WTC11 (cell line): ENCODE data around the gene SLC1A7.

Source experiments
- FOXJ3 ChIP-seq: sonication (generic); formaldehyde crosslinking; IDR thresholded peaks from 2 replicates; pipeline ENCODE4 v1.9.0; 2021; ENCODE audit warnings: missing genetic modification reagents, mild to moderate bottlenecking, borderline replicate concordance
- HMGA2 ChIP-seq: fragments of 250-450 bp; sonication (Bioruptor Pico); IDR thresholded peaks from 2 replicates; pipeline ENCODE4 v1.4.0; 2021; ENCODE audit warnings: mild to moderate bottlenecking, moderate library complexity
- MXD4 ChIP-seq: fragments of 250-450 bp; sonication (Bioruptor Pico); IDR thresholded peaks from 2 replicates; pipeline ENCODE4 v1.8.0; 2021; ENCODE audit warnings: mild to moderate bottlenecking, moderate library complexity, borderline replicate concordance
- NR2C2 ChIP-seq: sonication (generic); formaldehyde crosslinking; IDR thresholded peaks from 2 replicates; pipeline ENCODE4 v1.8.0; 2022; ENCODE audit warnings: mild to moderate bottlenecking, missing genetic modification reagents
- NR3C1 ChIP-seq: sonication (generic); formaldehyde crosslinking; conservative IDR thresholded peaks from 2 replicates; pipeline ENCODE4 v1.8.1; 2023; ENCODE audit warnings: low read depth, mild to moderate bottlenecking, missing genetic modification reagents
- TCF7 ChIP-seq: sonication (generic); formaldehyde crosslinking; IDR thresholded peaks from 2 replicates; pipeline ENCODE4 v1.8.0; 2022; ENCODE audit warnings: mild to moderate bottlenecking, low read depth, missing genetic modification reagents, moderate library complexity
- TEAD4 ChIP-seq: sonication (generic); formaldehyde crosslinking; IDR thresholded peaks from 2 replicates; pipeline ENCODE4 v1.8.0; 2022; ENCODE audit warnings: mild to moderate bottlenecking, missing genetic modification reagents
- ZNF219 ChIP-seq: sonication (generic); formaldehyde crosslinking; IDR thresholded peaks from 2 replicates; pipeline ENCODE4 v1.8.0; 2023; ENCODE audit warnings: missing genetic modification reagents, mild to moderate bottlenecking, borderline replicate concordance
- TF ChIP-seq, protein P1 (sequence below): sonication (generic); formaldehyde crosslinking; IDR thresholded peaks from 2 replicates; pipeline ENCODE4 v1.8.1; 2023; ENCODE audit warnings: mild to moderate bottlenecking, missing genetic modification reagents
- TF ChIP-seq, protein P2 (sequence below): fragments of 200-600 bp; IDR thresholded peaks from 2 replicates; pipeline ENCODE4 v1.8.0; 2022; ENCODE audit warnings: antibody characterized with exemption

DNA sequence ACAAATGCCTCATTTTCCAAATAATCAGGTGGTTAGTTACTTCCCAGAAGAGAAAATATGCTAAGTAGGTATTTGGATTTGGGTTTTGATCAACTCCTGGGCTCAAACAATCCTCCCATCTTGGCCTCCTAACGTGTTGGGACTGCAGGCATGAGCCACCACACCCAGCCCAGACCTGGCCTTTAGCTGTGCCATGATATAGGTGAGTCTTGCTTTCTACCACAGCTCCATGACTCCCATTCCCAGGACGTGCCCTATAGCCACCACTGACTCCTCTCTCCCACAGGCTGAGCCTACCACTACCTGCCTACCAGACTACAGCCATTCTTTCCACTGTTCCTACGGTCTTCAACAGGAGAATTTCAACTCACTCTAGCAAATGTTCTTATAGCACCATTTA, 1.8 kb upstream of the SLC1A7 start:
- TF ChIP-seq TEAD4 (CRISPR knock-in tag) (no peak), NR3C1 (CRISPR knock-in tag) (no peak), ZNF219 (no peak), FOXJ3 (no peak), HMGA2 (CRISPR knock-in tag) (no peak), NR2C2 (CRISPR knock-in tag) (no peak), TCF7 (no peak), MXD4 (no peak)
- TF ChIP-seq, protein P1, sequence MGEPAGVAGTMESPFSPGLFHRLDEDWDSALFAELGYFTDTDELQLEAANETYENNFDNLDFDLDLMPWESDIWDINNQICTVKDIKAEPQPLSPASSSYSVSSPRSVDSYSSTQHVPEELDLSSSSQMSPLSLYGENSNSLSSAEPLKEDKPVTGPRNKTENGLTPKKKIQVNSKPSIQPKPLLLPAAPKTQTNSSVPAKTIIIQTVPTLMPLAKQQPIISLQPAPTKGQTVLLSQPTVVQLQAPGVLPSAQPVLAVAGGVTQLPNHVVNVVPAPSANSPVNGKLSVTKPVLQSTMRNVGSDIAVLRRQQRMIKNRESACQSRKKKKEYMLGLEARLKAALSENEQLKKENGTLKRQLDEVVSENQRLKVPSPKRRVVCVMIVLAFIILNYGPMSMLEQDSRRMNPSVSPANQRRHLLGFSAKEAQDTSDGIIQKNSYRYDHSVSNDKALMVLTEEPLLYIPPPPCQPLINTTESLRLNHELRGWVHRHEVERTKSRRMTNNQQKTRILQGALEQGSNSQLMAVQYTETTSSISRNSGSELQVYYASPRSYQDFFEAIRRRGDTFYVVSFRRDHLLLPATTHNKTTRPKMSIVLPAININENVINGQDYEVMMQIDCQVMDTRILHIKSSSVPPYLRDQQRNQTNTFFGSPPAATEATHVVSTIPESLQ (CRISPR knock-in tag), result no peak
- TF ChIP-seq, protein P2, sequence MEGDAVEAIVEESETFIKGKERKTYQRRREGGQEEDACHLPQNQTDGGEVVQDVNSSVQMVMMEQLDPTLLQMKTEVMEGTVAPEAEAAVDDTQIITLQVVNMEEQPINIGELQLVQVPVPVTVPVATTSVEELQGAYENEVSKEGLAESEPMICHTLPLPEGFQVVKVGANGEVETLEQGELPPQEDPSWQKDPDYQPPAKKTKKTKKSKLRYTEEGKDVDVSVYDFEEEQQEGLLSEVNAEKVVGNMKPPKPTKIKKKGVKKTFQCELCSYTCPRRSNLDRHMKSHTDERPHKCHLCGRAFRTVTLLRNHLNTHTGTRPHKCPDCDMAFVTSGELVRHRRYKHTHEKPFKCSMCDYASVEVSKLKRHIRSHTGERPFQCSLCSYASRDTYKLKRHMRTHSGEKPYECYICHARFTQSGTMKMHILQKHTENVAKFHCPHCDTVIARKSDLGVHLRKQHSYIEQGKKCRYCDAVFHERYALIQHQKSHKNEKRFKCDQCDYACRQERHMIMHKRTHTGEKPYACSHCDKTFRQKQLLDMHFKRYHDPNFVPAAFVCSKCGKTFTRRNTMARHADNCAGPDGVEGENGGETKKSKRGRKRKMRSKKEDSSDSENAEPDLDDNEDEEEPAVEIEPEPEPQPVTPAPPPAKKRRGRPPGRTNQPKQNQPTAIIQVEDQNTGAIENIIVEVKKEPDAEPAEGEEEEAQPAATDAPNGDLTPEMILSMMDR, result no peak
